ENCODE data around the gene CAMK4.
"Not testable (repeated sequence)": the region's sequence is repeated elsewhere in the genome, so short reads cannot be mapped to it uniquely, and the experiment has no call there.

CAMK4 gene

DNA sequence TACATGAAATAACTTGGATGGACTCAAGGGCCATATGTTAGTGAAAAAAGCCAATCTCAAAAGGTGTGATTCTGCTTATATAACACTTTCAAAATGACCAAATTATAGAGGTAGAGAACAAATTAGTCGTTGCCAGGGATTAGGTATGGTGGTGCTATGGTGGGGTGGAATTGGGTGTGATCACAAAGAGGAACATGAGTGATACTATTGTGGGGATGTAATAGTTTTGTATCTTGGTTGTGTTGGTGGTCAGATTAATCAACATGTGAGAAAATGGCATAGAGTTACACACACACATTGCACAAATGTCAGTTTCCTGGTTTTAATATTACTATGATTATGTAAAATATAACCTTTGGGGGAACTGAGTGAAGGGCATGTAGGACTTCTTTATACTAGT lies 31.9 kb downstream of the CAMK4 start:
- no peak for DNase-seq (ENCODE audit: low spot score)

DNA sequence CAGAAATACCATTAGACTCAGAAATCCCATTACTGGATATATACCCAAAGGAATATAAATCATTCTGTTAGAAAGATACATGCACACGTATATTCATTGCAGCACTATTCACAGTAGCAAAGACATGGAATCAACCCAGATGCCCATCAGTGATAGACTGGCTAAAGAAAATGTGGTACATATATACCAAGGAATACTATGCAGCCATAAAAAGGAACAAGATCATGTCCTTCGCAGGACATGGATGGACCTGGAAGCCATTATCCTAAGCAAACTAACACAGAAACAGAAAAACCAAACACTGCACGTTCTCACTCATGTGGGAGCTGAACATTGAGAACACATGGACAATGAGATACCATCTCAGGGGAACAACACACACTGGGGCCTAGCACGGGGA lies 33.4 kb downstream of the CAMK4 start:
- DNase-seq (ENCODE audit: low spot score), result not testable (repeated sequence)

DNA sequence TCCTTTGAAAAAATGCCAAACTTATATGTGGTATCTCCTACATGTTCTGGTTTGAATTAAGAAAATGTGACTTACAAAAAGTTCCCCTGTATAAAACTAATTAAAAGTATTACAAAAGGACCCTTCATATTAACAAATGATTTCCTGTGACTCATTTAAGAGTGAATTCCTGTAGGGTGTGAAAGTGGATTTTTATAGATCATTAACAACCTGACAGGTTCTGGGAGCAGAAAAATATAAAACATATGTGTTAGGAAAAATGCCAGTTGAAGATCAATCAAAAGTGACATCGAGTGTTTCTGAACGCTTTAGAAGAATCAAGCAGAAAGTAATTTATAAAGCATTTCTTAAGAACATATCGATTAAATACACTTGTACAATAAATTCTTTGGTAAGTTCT lies 35.5 kb downstream of the CAMK4 start:
- DNase-seq (ENCODE audit: low spot score), result no peak

DNA sequence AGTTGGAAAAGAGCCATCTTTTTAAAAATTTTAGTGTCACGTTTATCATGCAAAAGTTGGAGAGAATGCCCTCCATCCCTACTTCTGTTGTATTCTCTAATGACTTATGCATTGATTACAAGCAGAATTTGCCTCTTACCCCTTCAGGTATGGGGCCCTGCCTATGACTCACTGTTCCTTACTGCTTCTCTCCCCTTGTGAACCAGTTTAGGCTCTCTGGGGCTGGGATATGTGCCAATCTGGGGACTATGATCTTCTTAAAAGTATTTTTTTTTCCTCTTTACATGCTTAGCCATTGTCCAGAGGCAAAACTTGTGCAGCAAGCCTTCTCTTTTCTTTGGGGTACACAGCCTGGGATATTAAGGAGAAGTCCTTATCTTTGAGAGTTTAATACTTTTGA lies 37.4 kb downstream of the CAMK4 start:
- DNase-seq (ENCODE audit: low spot score), result no peak

DNA sequence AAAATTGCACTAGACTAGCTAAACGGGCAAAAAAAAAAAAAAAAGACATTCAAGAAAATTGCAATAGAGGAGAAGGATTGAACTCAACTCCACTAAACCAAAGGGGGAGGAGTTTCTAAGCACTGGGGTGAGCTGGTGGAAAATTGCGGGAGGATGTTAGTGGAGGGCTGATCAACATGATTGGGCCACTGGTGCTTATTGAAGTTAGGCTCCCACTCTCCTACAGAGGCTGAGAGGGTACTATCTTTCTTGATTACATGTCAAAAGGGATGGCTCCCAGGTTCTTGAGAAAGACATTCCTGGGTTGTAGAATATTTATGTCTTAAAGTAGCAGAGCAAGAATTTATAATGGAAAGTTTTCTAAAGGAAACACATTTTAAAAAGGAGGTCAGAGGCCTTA lies 38.0 kb downstream of the CAMK4 start:
- DNase-seq (ENCODE audit: low spot score), result peak; percentile 15

DNA sequence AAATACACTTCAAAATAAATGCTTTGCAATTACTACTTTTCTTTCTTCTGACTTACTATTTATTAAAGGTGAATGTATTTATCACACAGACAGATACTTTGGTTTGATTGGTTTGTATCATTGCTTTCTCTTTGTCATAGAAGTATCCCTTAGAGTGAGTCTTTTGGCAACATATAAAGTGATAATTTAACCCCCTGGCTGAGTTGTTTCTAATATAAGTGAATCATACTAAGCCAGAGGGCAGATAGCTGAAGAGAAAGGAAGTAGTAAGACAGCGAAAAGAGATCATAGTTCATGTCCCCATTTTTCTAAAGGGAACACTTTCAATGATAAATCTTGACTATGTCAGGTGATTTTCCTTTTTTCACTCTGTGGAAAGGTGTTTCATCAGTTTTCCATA lies 38.6 kb downstream of the CAMK4 start:
- DNase-seq (ENCODE audit: low spot score), result no peak

DNA sequence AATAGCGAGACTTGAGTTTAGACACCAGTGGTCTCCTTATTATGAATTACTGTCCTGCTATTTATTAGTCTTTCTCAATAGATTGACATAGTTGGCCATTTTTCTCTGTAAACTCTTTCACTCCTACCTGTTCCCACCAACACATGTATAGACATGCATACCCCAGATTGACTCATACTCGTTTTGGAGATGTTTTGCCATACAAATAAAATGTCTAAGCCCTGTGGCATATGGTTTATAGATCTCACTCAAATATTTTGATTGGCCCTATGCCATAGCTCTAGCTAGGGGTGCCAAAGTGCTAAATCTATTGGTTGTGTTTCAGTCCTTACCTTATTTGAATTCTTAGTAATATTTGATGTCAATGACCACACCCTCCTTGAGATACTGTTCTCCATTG lies 42.3 kb downstream of the CAMK4 start:
- no peak for DNase-seq (ENCODE audit: low spot score)

DNA sequence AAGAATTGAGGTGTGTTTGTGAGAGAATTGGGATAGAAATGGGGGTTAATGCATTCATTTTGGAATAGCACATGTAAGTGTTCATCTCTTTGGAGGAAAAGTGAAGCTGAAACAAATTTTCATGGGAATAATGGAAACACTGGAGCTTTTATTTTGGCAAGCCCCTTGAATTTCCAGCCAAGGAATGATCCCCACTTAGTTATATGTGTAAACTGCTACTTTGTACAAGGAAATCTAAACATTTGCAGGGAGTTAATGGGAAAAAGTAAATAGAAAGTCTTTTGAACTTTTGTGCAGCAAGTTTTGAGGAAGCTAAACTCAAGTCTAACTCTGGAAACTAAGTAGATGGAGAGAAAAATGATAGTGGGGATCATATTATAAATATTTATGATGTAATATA lies 44.1 kb downstream of the CAMK4 start:
- no peak for DNase-seq (ENCODE audit: low spot score)

DNA sequence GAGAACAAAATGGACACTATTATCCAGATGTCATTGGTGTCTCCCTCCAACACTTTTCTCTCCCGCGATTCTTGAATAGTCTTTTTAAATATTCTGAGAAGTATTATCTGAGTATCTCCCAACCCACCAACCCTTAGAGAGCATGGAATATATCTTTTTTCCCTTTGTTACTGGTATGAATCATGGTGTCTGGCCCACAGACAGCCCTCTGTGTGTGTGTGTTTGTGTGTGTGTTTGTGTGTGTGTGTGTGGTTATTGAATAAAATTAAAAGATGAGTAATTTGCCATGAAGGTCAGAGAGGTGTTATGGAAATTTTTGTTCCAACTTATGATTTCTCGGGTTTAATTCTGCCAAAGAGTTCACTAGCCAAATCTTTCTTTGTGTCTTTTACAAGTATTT lies 47.7 kb downstream of the CAMK4 start:
- DNase-seq (ENCODE audit: low spot score), result no peak

DNA sequence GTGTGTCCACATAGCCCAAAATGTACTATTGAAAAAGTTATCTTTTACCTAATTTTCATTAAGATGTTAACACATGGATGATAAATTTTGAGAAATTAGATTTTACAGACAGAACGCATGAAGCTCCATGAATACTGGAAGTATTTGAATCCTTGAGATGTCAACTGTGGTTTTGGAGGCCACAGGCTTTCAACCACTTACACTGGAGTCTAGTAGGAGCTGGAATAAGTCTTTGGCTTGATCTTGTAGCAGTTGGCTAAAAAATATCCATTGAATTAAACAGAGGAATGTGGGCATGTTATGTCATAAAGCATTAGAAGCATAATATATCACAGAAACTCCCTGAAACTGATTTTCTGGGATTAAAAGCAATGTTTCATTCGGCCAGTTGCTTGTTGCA lies 52.9 kb downstream of the CAMK4 start:
- no peak for DNase-seq (ENCODE audit: low spot score)

DNA sequence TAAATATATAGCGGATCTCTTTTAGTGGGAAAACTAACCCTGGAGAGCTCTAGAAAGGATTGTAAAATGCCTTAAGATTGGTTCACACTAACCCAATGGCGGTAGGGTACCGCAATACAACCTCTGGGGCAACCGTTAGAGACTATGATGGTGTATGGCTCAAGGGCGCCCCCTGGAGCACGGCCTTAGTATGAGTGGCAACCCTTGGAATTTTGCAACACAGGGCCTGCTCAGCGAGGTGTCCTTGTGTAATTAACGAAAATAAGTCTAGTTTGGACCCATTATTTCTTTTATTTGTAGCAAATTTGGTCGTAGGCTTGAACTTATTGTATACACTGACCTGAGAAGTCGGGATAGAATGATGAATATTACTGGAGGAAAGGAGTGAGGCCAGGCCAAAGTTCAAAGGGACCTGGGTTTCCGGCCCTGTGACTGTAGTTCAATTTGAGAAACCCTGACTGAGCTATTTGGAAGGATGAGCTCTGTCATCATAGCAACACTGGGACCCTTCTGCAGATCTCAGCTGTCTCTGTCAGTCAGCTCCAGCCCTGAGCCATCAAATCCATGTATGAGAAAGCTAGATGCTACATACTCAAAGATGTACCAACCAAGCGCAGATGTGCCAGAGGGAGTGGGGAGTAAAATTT lies 54.8 kb downstream of the CAMK4 start:
- peak; percentile 83 for DNase-seq (ENCODE audit: low spot score)

DNA sequence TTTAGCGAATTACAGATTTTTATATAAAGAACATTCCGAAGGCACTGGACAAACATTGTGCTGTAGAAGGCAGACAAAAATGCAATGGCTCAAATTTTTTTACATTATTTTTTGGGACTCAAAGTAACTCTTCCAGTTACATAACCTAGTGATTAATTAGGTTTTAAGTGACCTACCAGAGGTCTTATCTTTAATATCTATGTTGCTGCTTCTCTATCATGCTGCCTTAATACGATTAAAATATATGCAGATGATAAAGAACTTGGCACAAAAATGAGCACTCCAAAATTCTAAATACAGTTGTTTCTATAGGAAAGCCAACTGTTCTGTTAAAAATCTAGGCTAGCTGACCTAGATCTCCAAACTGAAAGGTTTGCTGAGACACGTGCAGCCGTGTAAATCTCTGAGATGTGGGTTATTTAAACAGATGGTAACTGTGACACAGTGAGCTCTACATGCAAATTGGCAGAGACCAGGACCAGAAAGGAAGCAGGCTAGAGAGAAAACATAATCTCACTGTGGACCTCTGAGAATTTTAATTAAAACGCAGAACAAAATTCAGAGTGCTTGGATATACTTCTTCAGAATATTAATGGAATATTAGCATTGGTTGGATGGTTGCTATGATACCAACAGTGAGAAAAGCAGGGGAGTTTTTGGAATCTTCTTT lies 56.2 kb downstream of the CAMK4 start:
- DNase-seq (ENCODE audit: low spot score), result no peak

DNA sequence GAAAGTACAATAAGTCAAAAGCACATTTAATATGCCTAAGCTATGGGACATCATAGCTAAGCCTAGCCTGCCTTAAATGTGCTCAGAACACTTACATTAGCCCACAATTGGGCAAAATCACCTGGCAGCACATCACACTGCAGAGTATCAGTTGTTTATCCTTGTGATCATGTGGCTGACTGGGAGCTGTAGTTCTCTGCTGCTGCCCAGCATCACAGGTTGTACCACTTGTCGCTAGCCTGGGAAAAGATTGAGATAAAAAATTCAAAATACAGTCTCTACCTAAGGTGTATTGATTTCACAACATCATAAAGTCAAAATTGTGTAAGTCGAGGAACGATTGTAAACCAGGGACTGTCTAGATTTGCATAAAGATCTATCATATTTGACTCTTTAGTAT lies 58.6 kb downstream of the CAMK4 start:
- DNase-seq (ENCODE audit: low spot score), result no peak

DNA sequence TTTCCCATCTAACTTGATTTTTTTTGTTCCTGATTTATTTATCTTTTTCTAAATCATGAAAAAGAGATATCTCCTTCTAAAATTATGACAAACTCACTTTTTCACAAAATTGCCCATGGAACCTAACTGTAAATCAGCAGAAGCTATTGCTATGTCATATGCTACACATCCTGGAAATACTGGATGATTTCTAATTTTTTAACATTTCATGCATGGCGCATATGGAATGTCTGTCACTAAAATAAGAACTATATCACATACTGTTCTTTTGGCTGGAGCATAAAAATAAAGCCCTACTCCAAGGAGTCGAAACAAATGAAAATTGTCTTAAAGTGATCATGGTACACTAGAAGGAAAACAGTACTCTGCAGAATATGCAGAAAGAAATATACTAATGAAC lies 60.6 kb downstream of the CAMK4 start:
- DNase-seq (ENCODE audit: low spot score), result no peak

DNA sequence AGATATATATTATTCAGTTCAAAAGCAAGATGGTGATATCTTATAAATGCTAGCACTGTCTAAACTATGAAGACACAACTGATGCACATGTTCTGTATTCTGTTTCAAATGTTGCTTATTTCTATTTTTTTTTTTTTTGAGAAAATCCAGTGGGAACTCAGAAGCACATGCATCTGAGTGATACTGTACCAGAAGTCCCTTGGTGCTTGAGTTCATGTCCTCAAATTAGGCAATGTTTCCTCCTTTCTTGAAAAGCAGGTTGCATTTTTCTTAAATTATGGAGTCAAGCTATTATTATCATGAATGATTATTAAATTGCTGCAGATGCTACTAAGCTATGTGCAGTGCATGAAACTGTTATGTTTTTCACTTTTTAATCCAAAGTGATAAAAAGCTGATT lies 70.4 kb downstream of the CAMK4 start:
- DNase-seq (ENCODE audit: low spot score), result no peak

DNA sequence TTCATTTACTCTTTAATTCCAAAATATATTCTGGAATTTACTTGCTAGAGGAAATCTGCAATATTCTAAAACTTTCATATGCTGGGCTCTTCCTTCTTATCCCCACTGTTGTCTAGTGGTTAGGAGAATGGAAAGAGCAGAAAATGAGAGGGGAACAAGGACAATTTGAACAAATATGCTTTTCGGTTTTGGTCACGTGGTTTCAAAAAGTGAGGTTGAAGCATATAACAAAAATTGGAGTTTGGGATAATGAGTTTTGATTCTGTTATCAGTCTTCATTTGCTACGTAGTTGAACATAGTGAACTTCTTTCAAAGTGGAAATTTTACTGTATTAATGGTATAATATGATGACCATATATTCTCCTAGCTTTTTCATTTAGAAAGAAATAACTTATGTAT lies 71.5 kb downstream of the CAMK4 start:
- no peak for DNase-seq (ENCODE audit: low spot score)

DNA sequence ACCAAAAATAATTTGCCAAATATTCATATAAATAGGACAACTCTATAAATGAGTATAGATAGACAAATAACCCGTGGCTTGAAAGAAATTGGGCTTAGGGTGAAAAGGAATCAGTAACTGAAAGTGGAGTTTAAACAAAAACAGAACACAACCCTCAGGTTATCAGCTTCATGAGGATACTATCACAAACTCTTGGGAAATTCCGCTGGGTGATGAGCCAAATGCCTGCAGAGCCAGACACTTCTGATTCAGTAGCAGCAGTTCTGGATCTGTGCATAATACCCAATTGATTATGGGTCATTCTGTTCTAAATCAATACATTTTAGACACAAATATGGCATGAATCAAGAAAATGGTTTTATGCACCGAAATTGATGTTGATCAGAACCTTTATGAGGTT lies 72.4 kb downstream of the CAMK4 start:
- DNase-seq (ENCODE audit: low spot score), result no peak

DNA sequence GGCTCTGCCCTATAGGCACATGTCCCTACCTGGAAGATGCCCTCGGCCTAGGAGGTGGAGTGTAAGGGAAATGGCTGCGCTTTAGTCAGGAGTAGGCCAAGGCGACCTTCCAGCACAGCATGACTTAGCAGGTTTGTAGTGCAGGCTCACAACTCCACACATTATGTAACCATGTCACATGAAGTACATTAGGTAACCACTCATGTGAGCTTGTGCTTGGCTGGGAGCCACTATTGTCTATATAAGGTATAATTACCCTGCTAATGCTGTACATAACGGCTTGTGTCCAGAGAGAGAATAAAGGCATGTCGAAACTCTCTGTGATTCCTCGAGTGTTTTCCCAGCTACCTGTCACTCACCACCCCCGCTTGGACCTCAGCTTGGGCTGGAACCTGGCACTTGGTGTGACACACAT lies 74.9 kb downstream of the CAMK4 start:
- DNase-seq (ENCODE audit: low spot score), result no peak

DNA sequence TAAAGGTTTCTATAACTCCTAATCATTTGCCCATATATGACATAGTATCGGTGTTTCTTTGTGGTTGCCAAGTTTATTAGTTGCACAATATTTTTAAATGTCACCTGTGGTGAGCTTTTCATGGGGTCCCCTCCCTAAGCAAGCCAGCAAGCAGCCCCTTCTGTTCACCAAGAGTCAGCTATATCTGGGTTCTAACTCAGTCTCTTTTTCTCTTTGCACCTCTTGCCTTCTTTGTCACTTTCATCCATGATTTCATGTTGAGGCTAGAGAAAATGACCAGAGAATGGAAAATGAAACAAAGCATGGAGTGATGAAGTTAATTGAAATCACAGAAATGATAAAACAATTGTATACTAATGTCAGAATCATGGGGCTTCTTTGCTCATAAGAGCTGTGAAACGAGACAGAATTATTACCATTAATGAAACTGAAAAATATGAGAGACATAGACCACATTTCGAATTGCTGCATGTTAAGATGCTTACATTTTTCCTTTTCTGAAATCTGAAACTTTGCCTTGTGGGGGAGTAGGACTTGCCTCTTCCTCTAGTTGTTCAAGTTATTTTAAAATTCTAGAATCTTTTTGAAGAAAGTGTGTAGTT lies 75.7 kb downstream of the CAMK4 start:
- DNase-seq (ENCODE audit: low spot score), result no peak

DNA sequence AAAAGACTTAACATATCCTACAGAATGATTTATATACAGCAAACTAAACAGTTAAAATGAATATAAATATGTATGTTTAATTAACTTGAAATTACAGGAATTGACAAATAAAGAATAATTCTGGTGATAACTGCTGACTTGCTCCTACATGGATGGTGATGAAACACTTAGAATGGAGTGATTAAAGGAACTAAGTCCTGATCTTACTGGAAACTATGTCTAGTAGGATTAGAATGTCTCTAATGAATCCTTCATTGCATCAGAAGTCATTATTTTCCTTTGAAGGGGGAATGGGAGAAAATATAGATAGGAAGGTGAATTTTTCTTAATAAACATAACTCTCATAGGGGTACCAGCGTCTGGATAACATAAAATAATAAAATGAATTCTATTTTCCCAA lies 77.1 kb downstream of the CAMK4 start:
- no peak for DNase-seq (ENCODE audit: low spot score)

DNA sequence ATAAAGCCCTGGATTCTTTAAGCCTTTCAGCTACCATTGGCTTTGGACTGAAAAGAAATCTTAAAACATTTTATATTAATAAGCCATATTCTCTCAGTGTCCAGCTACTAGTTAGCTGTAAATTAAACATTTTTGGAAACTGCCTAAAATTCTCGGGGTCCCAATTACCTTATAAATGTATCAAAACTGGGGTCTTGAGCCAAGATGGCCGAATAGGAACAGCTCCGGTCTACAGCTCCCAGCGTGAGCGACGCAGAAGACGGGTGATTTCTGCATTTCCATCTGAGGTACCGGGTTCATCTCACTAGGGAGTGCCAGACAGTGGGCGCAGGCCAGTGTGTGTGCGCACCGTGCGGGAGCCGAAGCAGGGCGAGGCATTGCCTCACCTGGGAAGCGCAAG lies 77.9 kb downstream of the CAMK4 start:
- not testable (repeated sequence) for DNase-seq (ENCODE audit: low spot score)

DNA sequence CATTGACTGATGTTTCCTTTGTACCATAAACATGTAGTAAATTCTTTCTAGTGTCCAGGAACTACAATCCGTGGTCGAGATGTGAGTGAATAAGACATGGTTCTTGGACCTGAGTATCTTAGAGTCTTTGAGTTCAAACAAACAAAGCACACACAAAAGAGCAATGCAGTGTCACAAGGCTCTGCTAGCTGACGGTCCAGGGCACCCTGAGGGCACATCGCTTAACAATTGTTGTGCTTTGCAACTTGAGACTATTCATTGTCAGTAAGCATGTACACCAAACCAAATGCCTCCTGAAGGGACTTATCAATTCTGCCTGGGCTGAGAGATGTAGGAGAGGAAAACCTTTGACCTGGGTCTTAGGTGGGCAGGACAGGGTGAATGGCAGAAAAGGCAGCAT lies 84.8 kb downstream of the CAMK4 start:
- peak; percentile 44 for DNase-seq (ENCODE audit: low spot score)

DNA sequence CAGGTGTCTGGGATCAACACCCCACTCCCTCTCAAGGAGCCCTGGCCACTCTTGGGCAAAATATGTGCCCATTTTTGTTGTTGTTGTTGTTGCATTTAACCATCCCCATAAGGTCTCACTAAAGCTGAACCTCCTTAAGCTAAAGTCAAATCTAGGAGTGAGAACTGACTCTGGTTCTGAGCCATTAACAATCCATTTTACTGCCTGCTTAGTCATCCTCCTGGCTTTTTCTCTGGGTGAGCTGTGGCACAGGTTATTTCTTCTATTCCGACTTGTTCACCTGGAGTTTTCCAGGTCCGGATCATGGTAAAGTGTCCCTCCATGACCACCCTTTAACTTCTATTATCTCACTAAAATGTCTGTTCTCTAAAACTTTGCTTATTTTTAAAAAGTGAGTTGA lies 85.2 kb downstream of the CAMK4 start:
- no peak for DNase-seq (ENCODE audit: low spot score)

Data from iPS-NIHi11 (cell line).